Inflammatory macrophage treated with lipopolysaccharide for 1 hour (primary cell): ENCODE data around the gene EBP.
"Not testable (repeated sequence)": the region's sequence is repeated elsewhere in the genome, so short reads cannot be mapped to it uniquely, and the experiment has no call there.

ENCODE experiments used
- DNase-seq, 2 donors: peaks; one replicate each; pipeline ENCODE4 v3.0.0-alpha.2; 2020 to 2022

Gene EBP

DNA sequence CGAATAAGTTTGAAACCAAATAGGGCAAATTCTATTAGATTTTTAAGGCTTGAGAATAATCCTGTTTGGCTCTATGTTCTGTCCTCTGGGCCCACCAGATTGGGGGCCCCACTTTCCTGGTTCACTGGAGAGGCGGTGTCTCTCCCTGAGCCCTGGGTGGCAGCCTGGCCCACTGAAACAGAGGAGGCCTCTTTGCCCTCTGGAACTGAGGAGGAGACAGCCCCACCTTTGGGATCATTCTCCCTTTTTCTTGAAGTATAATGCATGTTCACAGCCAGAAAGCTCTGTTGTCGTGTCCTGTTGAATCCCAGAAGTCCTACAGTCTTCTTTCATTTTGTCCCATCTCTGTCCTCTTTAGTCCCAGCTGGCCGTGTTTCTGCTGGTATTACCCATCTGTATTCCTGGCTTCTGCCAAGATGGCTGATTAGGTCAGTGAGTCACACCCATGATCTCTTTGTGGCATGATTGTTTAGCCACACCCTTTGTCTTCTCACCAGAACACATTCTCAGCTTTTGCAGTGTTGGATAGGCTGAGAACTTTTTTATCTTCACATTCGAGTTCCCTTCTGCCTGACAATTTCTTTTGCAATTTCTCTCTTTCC is 9.9 kb downstream of the EBP start:
- DNase-seq, result peak in 1 of 2 donors; percentile 28

DNA sequence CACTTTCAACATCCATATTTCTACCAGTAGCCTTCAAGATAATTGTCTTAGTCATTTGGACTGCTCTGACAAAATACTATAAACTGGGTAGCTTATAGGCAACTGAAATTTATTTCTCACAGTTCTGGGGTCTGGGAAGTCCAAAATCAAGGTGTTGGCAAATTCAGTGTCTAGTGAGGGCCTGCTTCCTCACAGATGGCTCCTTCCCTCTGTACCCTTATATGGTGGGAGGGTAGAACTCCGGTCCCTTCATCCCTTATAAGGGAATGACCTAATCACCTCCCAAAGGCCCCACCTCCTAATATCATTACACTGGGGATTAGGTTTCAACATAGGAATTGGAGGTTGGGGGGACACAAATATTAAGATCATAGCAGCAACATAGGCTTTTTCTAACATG is 10.6 kb downstream of the EBP start:
- peak in 1 of 2 donors; percentile 9 for DNase-seq

DNA sequence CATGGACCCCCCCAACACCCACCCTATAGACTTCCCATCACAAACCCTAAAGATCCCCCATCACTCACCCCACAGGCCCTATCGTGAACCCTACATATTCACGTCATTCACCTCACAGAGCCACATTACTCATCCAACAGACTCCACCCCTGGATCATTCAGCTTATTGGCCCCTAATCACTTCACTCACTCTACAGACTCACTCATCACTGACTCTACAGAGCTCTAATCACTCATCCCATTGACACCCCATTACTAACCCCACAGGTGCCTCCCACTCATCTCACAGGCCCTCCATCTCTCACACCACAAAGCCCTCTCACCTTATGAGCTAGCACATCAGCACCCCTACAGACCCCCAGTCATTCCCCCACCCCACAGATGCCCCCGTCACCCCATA is 11.6 kb downstream of the EBP start:
- DNase-seq, result no peak

DNA sequence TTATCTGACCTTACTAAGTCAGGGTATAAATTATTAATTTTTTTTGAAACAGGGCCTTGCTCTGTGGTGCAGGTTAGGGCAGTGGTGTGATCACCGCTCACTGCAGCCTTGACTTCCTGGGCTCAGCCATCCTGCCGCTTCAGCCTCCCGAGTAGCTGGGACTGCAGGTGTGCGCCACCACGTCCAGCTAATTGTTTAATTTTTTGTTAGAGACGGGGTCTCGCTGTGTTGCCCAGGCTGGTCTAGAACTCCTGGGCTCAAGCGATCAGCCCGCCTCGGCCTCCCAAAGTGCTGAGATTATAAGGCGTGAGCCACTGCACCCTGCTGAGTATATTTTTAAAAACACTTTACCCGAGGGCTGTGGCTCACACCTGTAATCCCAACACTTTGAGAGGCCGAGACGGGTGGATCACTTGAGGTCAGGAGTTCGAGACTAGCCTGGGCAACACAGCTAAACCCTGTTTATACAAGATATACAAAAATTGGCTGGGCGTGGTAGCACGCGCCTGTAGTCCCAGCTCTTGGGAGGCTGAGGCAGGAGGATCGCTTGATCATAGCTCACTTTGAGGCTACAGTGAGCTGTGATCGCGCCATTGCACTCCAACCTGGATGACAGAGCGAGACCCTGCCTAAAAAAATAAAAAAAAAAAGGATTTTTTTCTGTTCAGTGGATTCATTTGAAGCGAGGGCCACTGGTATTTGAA is 17.2 kb downstream of the EBP start:
- DNase-seq, result no peak

DNA sequence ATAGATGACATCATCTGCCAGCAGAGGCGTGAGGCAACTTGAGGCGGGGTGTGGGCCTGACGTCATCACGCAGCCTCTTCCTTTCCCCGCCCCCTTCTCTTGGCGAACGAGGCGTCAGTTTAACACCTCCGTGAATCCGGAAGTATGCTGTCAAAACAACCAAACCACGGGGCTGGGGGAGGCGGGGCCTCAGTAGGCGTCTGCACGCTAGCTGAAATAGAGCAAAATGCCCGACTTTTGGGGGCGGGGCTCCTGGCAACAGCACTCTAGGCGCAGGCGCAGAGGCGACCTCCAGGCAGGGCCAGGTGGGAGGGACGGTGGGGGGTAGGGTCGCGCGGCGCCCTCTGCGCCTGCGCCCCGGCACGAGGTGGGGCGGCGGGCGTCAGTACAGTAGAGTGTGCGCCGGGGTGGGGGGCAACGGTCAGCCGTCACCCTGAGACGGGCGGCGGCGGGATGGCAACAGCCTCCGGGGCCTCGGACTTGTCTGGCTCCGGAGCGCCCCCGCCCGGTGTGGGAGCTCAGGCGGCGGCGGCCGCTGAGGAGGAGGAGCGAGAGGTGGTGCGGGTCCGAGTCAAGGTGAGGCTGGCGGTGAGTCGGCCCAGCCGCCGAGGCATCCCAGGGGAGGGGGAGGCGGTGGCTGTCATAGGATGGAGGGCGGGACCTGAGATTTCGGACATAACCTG is 17.9 kb downstream of the EBP start, which contains the start of gene TBC1D25:
TSS of gene TBC1D25 (plus strand) at position 370 of the 683 bp plus-strand sequence. CDS start at position 454, 84 bp downstream.
- peak; percentile 95 to 96 for DNase-seq

DNA sequence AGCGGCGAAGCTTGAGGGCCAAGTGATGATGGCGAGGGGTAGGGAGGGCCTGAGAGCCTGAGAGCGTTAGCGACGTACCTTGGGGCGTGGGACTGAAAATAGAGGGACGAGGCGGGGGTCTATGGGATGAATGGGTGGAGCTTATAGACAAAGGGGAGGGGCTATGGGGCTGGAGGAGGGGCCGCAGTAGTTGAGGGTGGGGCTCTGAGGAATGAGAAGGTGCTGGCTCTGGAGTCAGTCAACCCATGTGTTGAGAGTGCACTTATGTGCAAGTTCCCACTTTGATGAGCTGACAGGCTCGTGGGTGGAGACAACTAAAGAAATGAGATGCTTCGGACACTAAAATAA is 18.4 kb downstream of the EBP start:
- DNase-seq, result peak; percentile 49 to 62

DNA sequence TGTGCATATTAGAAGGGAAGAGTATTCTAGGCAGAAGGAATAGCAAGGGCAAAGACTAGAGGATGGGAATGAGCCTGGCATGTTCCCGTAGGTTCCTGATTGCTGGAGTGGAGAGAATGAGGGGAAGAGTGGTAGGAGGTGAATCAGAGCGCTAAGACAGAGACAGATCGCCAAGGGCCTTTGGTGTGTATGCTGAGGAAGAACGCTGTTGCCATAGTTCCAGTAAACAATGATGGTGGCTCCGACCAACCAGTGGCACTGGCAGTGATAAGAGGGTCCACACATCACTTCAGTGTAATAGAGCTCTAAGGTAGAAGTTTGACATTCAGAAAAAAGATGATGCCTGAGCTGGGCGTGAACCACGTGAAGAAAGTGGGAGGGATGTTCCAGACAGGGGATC is 18.9 kb downstream of the EBP start:
- DNase-seq, result no peak

DNA sequence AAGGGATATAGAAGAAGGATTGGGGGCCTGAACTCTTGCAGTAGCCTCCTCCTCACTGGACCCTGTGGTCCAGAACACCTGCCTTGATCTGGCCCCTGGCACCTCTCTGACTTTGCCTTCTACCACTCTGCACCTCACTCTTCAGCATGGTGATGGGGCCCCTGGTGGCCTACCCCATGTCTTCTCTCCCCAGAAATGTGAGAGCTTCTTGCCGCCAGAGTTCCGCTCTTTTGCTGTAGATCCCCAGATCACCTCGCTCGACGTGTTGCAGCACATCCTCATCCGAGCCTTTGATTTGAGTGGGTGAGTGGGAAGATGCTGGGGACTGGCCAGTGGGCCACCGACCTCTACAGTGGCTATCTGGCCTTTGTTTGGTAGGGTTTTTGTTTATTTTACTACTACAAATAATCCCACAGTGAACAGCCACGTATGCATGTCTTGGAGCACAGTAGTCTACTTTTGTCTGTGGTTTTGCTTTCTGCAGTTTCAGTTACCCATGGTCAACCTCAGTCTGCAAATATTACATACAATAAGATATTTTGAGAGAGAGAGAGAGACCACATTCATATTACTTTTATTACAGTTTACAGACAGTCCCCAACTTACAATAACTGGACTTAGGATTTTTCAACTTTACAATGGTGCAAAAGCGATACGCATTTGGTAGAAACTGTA is 19.7 kb downstream of the EBP start:
- no peak for DNase-seq

DNA sequence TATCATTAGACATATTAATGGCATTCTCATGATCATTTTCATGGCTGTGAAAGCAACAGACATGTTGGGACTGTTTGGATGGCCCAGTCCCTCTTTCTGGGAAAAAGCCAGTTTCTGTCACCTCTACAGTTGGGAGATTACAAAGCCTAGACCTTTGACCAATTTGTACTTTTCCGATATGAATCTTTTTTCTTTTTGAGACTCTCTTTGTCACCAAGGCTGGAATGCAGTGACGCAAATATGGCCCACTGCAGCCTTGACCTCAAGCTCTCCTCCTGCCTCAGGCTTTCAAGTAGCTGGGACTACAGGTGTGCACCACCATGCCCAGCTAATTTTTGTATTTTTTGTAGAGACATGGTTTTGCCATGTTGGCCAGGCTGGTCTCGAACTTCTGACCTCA is 27.3 kb downstream of the EBP start:
- no peak for DNase-seq

DNA sequence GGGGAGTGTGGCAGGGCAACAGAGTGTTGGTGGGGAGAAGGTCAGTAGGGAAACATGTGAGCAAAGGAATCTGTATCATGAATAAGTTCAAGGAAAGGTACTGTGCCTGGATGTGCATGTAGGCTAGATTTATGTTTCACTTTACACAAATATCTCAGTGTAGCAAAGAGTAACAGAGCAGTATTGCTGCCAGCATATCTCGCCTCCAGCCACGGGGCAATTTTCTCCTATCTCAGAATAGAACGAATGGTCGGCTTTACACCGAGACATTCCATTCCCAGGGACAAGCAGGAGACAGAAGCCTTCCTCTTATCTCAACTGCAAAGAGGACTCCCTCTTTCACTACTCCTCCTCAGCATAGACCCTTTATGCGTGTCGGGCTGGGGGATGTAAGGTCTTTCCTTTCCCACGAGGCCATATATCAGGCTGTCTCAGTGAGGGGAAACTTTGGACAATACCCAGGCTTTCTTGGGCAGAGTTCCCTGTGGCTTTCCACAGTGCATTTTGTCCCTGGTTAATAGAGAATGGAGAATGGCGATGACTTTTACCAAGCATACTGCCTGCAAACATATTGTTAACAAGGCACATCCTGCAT is 34.2 kb downstream of the EBP start:
- not testable (repeated sequence) for DNase-seq

DNA sequence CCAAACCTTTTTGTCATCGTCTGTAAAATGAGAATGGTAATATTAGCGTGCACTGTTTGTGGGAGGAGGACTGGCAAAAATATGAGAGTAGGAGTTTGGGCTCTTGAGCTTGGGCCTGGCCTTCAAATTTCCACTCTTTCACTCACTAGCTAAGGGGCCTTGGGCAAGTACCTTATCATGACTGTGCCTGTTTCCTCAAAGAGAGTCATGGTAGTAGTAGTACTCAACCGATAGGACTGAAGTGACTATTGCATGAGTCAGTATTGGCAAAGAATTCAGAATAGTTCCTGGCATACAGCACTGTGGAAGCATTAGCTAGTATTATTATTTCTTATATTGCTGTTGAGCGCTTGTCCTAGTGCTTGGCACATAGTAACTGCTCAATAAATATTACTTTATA is 36.7 kb downstream of the EBP start:
- peak; percentile 6 to 63 for DNase-seq

DNA sequence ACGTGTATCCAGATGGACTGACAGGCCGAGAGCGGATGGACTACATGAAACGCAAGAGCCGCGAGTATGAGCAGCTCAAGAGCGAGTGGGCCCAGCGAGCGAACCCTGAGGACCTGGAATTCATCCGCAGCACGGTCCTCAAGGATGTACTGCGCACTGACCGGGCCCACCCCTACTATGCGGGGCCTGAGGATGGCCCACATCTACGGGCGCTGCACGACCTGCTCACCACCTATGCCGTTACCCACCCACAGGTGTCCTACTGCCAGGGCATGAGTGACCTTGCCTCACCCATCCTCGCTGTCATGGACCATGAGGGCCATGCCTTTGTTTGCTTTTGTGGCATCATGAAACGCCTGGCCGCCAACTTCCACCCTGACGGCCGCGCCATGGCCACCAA is 38.0 kb downstream of the EBP start:
- no peak for DNase-seq

DNA sequence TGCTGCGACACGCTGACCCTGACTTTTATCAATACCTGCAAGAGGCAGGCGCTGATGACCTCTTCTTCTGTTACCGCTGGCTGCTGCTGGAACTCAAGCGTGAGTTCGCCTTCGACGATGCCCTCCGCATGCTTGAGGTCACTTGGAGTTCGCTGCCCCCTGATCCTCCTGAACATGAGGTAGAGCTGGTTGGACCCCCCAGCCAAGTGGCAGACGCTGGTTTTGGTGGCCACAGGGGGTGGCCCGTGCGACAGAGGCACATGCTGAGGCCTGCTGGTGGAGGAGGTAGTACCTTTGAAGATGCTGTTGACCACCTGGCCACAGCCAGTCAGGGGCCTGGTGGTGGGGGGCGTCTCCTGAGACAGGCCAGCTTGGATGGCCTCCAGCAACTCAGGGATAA is 38.4 kb downstream of the EBP start:
- no peak for DNase-seq

DNA sequence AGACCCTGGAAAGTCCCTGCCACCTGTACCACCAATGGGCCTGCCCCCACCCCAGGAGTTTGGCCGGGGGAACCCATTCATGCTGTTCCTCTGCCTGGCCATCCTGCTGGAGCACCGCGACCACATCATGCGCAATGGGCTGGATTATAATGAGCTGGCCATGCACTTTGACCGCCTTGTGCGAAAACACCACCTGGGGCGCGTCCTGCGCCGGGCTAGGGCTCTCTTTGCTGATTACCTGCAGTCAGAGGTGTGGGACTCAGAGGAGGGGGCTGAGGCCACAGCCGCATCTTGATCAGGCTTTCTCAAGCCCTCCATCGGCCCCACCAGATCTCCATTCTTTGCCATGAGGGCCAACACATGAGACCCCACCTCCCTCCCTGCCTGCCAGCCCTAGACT is 39.1 kb downstream of the EBP start:
- no peak for DNase-seq

DNA sequence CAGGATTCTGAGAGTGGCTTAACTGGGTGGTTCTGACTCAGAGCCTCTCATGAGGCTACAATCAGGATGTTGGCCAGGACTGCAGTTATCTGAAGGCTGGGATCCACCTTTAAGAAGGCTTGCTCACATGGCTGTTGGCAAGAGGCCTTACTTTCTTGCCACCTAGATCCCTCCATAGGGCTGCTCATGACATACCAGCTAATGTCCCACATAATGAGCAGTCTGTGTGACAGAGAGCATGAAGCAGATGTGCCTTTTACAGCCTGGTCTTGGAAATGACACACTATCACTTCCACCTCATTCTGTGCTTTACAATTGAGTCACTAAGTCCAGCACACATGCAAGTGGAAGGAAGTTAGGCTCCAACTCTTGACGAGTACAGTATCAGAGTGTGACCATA is 48.4 kb downstream of the EBP start:
- DNase-seq, result peak; percentile 8 to 33

DNA sequence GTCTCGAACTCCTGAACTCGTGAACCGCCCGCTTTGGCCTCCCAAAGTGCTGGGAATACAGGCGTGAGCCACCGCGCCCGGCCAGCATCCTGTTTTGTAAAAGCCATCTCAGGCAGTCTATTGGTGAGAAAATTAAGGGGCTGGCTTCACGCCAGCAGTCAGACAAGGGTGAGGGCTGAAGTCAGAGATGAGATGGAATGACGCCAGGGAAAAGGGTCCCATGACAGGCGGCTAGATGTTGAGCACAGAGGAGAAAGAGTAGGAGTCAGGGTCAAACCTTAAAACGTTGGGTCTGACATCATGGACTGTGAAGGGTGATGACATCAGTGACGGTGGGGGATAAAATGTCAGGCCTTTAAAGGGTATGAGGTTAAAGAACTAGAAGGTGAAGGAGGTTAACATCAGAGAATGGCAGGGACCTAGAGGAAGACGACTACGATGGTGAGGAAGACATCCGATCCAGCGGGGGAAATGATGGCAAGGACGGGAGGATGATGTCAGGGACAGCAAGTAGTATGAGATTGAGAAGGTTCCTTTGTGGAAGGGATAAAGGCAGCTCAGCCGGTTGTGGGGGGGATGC is 52.2 kb downstream of the EBP start:
- peak; percentile 52 to 58 for DNase-seq

DNA sequence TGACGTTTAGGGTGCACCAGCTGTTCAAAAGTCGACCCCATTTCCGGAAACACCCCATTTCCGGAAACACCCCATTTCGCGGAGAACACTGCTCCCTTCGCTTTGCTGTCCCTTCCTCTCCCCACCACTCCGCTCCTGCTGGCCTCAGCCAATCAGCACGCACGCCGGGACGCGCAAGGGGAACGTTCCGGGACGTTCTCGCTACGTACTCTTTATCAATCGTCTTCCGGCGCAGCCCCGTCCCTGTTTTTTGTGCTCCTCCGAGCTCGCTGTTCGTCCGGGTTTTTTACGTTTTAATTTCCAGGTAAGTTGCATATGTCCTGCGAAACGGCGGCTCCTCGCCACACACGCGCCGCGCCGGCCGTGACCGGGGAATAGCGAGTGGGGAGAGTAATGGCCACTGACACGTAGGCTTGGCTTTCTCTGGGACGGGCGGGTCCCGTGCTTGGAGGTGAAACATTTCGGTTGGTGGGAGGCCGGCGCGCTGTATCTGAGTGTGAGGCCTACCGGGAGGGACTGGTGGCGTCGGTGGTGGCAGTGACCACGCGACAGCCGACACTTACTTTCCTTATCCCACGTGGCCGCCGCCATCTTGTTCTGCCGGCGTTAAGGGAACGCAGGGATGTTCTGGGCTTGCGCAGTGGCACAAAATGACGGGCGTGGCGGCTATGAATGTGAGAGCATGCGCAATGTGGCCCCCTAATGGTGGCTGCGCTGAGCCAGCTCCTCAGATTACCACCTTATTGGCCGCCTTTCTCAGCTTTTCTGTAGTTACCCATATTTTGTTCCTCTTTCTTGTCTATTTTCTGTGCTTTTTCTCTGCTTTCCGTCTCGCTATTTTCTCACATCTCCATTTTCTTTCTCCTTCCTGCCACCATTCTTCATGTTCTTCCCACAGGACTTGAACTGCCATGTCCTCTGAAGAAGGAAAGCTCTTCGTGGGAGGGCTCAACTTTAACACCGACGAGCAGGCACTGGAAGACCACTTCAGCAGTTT is 53.0 kb downstream of the EBP start, which contains the start of gene RBM3:
TSS of gene RBM3 (plus strand) at position 215 of the 997 bp plus-strand sequence. CDS start at position 912, 697 bp downstream.
- DNase-seq, result peak; percentile 87 to 91

DNA sequence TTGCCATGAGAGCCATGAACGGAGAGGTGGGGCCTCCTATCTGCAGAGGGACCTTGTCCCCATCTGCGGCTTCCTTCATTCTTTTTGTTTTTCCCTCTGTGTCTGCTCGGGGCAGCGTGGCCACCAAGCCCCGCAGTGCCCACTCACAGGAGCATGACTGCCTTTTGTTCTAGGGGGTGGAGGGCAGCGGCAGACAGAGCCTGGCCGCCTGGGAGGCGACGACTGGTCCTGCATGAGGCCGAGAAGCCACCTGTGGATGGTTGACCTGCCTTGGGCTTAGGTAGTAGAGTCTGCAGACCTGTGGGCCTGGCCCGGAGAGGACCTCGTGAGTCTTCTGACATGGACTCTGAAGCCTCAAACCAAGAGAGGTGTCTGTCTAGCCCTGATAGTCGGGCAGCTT is 54.0 kb downstream of the EBP start:
- DNase-seq, result no peak

DNA sequence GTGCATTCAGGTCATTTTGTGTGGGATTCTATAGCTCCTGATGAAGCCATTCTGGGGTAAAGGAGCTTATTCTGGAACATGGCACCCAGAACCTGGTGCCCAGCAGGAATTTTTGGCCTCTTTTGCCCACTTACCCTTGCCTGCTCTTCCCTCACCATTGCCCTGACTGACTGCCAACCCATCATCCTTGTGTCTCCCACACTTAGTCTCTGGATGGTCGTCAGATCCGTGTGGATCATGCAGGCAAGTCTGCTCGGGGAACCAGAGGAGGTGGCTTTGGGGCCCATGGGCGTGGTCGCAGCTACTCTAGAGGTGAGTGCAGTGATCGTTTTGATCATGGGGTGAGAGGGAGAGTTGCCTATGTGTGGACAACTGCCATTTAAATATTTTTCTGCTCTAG is 54.5 kb downstream of the EBP start:
- DNase-seq, result no peak
